ENCODE results near the gene TNC.

The TNC gene

DNA sequence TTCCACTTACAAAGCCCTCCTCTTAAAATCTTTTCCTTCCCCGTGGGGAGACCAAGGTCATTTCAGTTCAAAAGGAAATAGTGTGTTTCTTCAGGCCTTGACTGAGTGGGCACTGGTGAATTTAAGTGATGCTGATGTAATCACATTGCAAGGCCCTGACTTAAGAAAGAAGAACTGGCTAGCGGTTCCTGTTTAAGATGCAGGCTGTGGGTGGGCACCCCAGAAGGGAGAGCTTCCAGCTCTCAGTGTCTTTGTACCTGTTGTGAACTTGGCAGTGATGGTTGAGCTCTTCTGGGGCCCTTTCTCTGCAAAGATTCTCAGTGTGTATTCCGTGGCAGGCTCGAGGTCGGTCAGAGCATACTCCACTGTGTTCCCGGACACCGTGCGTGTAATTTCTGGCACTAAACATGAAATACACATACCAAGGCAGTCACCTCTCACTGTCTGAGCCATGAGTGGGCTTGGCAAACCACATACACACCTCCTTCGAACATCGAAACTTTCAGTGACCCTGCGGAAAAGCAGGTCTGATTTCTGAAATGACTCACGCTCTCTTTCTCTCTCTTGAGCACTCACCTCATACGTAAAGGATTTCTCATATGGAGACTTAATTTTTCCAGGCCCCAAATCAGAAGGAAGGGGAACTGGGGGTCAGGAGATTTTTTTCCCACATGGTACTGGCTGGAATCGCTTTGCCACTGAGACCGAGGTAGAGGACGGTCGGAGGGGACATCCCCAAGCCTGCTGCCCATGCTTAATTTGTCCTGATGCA, 81.9 kb downstream of the TNC start:
- peak overlapping the region; percentile 74 for H2AK5ac ChIP-seq (ENCODE audit: low read length, severe bottlenecking)
- no peak overlapping the region for H3K14ac ChIP-seq (ENCODE audit: low read length in 2 of 2)
- peak overlapping the region in 1 of 2 experiments; percentile 45 for H2BK12ac ChIP-seq (ENCODE audit: low read length in 2 of 2)
- peak; percentile 69 for DNase-seq
- peak overlapping the region; percentile 30 for H2BK15ac ChIP-seq (ENCODE audit: low read depth, poor library complexity, severe bottlenecking)
- peak overlapping the region; percentile 83 for H3K27ac ChIP-seq (ENCODE audit: low read length, poor library complexity, severe bottlenecking)
- no peak overlapping the region for H3K4me3 ChIP-seq (ENCODE audit: insufficient read depth in 1 of 2, low read depth in 1 of 2, low read length in 2 of 2)
- H3K4me1 ChIP-seq (ENCODE audit: control insufficient read depth, insufficient read depth, low read depth, low read length), result peaks cover 4% of the 10 kb centered on the region
- 84% methylated on average over 15 of the region's 17 CpGs for WGBS
- H3K23ac ChIP-seq (ENCODE audit: low read length in 2 of 2), result no peak overlapping the region
- H3K18ac ChIP-seq (ENCODE audit: low read depth in 1 of 2, low read length in 2 of 2), result no peak overlapping the region
- no peak overlapping the region for H2AFZ ChIP-seq (ENCODE audit: low read depth, low read length)
- no peak overlapping the region for H3K4me2 ChIP-seq (ENCODE audit: low read length, poor library complexity, severe bottlenecking)
- H2BK5ac ChIP-seq (ENCODE audit: low read depth, low read length, poor library complexity, severe bottlenecking), result no peak overlapping the region
- H3K36me3 ChIP-seq (ENCODE audit: control insufficient read depth in 1 of 2, insufficient read depth in 2 of 2, low read depth in 1 of 2, low read length in 2 of 2), result peaks cover 46 to 87% of the 10 kb centered on the region in 2 experiments
- no peaks in the 10 kb centered on the region for H3K9me3 ChIP-seq (ENCODE audit: control insufficient read depth, low read length)
- H4K91ac ChIP-seq (ENCODE audit: low read length), result no peak overlapping the region
- no peaks in the 10 kb centered on the region for H3K27me3 ChIP-seq (ENCODE audit: control insufficient read depth in 1 of 2, insufficient read depth in 1 of 2, low read length in 2 of 2)
- no peak overlapping the region for H2BK120ac ChIP-seq (ENCODE audit: low read depth, low read length)
- H4K8ac ChIP-seq (ENCODE audit: low read length), result no peak overlapping the region
- H3K9ac ChIP-seq (ENCODE audit: low read length), result peak overlapping the region; percentile 61
- H3K79me1 ChIP-seq (replicated peaks; ENCODE audit: low read length, poor library complexity, severe bottlenecking), result no peaks in the 10 kb centered on the region
- H3K4ac ChIP-seq (ENCODE audit: low read depth in 1 of 2, low read length in 2 of 2), result no peak overlapping the region

GRCh38 chr9:115034801-115035200, 83.2 kb downstream of the TNC start:
- Histone ChIP-seq H3K4me1 (ENCODE audit: control insufficient read depth, insufficient read depth, low read depth, low read length) (peaks cover 4% of the 10 kb centered on the region), H3K79me1 (replicated peaks; ENCODE audit: low read length, poor library complexity, severe bottlenecking) (no peaks in the 10 kb centered on the region), H3K4ac (ENCODE audit: low read depth in 1 of 2, low read length in 2 of 2) (no peak overlapping the region), H4K91ac (ENCODE audit: low read length) (no peak overlapping the region), H2BK5ac (ENCODE audit: low read depth, low read length, poor library complexity, severe bottlenecking) (no peak overlapping the region), H3K4me3 (ENCODE audit: insufficient read depth in 1 of 2, low read depth in 1 of 2, low read length in 2 of 2) (no peak overlapping the region), H2BK15ac (ENCODE audit: low read depth, poor library complexity, severe bottlenecking) (no peak overlapping the region), H2BK120ac (ENCODE audit: low read depth, low read length) (no peak overlapping the region), H2AK5ac (ENCODE audit: low read length, severe bottlenecking) (no peak overlapping the region), H2AFZ (ENCODE audit: low read depth, low read length) (no peak overlapping the region), H3K18ac (ENCODE audit: low read depth in 1 of 2, low read length in 2 of 2) (no peak overlapping the region), H3K9ac (ENCODE audit: low read length) (peak overlapping the region; percentile 61), H2BK12ac (ENCODE audit: low read length in 2 of 2) (peak overlapping the region in 1 of 2 experiments; percentile 93), H3K27me3 (ENCODE audit: control insufficient read depth in 1 of 2, insufficient read depth in 1 of 2, low read length in 2 of 2) (no peaks in the 10 kb centered on the region), H3K4me2 (ENCODE audit: low read length, poor library complexity, severe bottlenecking) (no peak overlapping the region), H3K14ac (ENCODE audit: low read length in 2 of 2) (no peak overlapping the region), H3K23ac (ENCODE audit: low read length in 2 of 2) (no peak overlapping the region), H3K36me3 (ENCODE audit: control insufficient read depth in 1 of 2, insufficient read depth in 2 of 2, low read depth in 1 of 2, low read length in 2 of 2) (peaks cover 47 to 87% of the 10 kb centered on the region in 2 experiments), H3K27ac (ENCODE audit: low read length, poor library complexity, severe bottlenecking) (peak overlapping the region; percentile 83), H3K9me3 (ENCODE audit: control insufficient read depth, low read length) (no peaks in the 10 kb centered on the region), H4K8ac (ENCODE audit: low read length) (no peak overlapping the region)
- no CpG with 5 or more reads among the region's 1 CpG for WGBS
- DNase-seq, result peak; percentile 46

- H3K4me3 ChIP-seq (ENCODE audit: insufficient read depth in 1 of 2, low read depth in 1 of 2, low read length in 2 of 2), result no peak overlapping the region
- H3K27me3 ChIP-seq (ENCODE audit: control insufficient read depth in 1 of 2, insufficient read depth in 1 of 2, low read length in 2 of 2), result no peaks in the 10 kb centered on the region
- H3K36me3 ChIP-seq (ENCODE audit: control insufficient read depth in 1 of 2, insufficient read depth in 2 of 2, low read depth in 1 of 2, low read length in 2 of 2), result peaks cover 44 to 88% of the 10 kb centered on the region in 2 experiments
- H4K91ac ChIP-seq (ENCODE audit: low read length), result no peak overlapping the region
- no peak overlapping the region for H2BK120ac ChIP-seq (ENCODE audit: low read depth, low read length)
- H3K18ac ChIP-seq (ENCODE audit: low read depth in 1 of 2, low read length in 2 of 2), result no peak overlapping the region
- H3K9me3 ChIP-seq (ENCODE audit: control insufficient read depth, low read length), result no peaks in the 10 kb centered on the region
- no peak overlapping the region for H2BK12ac ChIP-seq (ENCODE audit: low read length in 2 of 2)
- no peak overlapping the region for H2AFZ ChIP-seq (ENCODE audit: low read depth, low read length)
- 97% methylated on average over 2 of the region's 2 CpGs for WGBS
- H3K9ac ChIP-seq (ENCODE audit: low read length), result no peak overlapping the region
- H3K79me1 ChIP-seq (replicated peaks; ENCODE audit: low read length, poor library complexity, severe bottlenecking), result no peaks in the 10 kb centered on the region
- no peak overlapping the region for H3K4ac ChIP-seq (ENCODE audit: low read depth in 1 of 2, low read length in 2 of 2)
- H3K14ac ChIP-seq (ENCODE audit: low read length in 2 of 2), result no peak overlapping the region
- no peak overlapping the region for H3K27ac ChIP-seq (ENCODE audit: low read length, poor library complexity, severe bottlenecking)
- peak overlapping the region; percentile 45 for H2AK5ac ChIP-seq (ENCODE audit: low read length, severe bottlenecking)
- no peak overlapping the region for H3K23ac ChIP-seq (ENCODE audit: low read length in 2 of 2)
- no peak overlapping the region for H2BK15ac ChIP-seq (ENCODE audit: low read depth, poor library complexity, severe bottlenecking)
- H3K4me2 ChIP-seq (ENCODE audit: low read length, poor library complexity, severe bottlenecking), result no peak overlapping the region
- peaks cover 4% of the 10 kb centered on the region for H3K4me1 ChIP-seq (ENCODE audit: control insufficient read depth, insufficient read depth, low read depth, low read length)
- no peak for DNase-seq
- no peak overlapping the region for H2BK5ac ChIP-seq (ENCODE audit: low read depth, low read length, poor library complexity, severe bottlenecking)
- no peak overlapping the region for H4K8ac ChIP-seq (ENCODE audit: low read length)
Observed at GRCh38 chr9:115033800-115034199, 84.2 kb downstream of the TNC start.

GRCh38 chr9:115032296-115032695, 85.7 kb downstream of the TNC start:
- no peak overlapping the region for H3K18ac ChIP-seq (ENCODE audit: low read depth in 1 of 2, low read length in 2 of 2)
- H2BK15ac ChIP-seq (ENCODE audit: low read depth, poor library complexity, severe bottlenecking), result no peak overlapping the region
- peaks cover 4% of the 10 kb centered on the region for H3K4me1 ChIP-seq (ENCODE audit: control insufficient read depth, insufficient read depth, low read depth, low read length)
- no peak overlapping the region for H3K14ac ChIP-seq (ENCODE audit: low read length in 2 of 2)
- H3K27ac ChIP-seq (ENCODE audit: low read length, poor library complexity, severe bottlenecking), result no peak overlapping the region
- H3K23ac ChIP-seq (ENCODE audit: low read length in 2 of 2), result no peak overlapping the region
- H3K4me3 ChIP-seq (ENCODE audit: insufficient read depth in 1 of 2, low read depth in 1 of 2, low read length in 2 of 2), result no peak overlapping the region
- no peak overlapping the region for H2BK12ac ChIP-seq (ENCODE audit: low read length in 2 of 2)
- no peaks in the 10 kb centered on the region for H3K79me1 ChIP-seq (replicated peaks; ENCODE audit: low read length, poor library complexity, severe bottlenecking)
- no peak for DNase-seq
- peaks cover 38 to 92% of the 10 kb centered on the region in 2 experiments for H3K36me3 ChIP-seq (ENCODE audit: control insufficient read depth in 1 of 2, insufficient read depth in 2 of 2, low read depth in 1 of 2, low read length in 2 of 2)
- no peaks in the 10 kb centered on the region for H3K9me3 ChIP-seq (ENCODE audit: control insufficient read depth, low read length)
- H2AK5ac ChIP-seq (ENCODE audit: low read length, severe bottlenecking), result no peak overlapping the region
- H3K4me2 ChIP-seq (ENCODE audit: low read length, poor library complexity, severe bottlenecking), result no peak overlapping the region
- H3K27me3 ChIP-seq (ENCODE audit: control insufficient read depth in 1 of 2, insufficient read depth in 1 of 2, low read length in 2 of 2), result no peaks in the 10 kb centered on the region
- H3K4ac ChIP-seq (ENCODE audit: low read depth in 1 of 2, low read length in 2 of 2), result no peak overlapping the region
- no peak overlapping the region for H2AFZ ChIP-seq (ENCODE audit: low read depth, low read length)
- 77% methylated on average over 1 of the region's 1 CpG for WGBS
- H3K9ac ChIP-seq (ENCODE audit: low read length), result no peak overlapping the region
- H2BK120ac ChIP-seq (ENCODE audit: low read depth, low read length), result no peak overlapping the region
- no peak overlapping the region for H4K91ac ChIP-seq (ENCODE audit: low read length)
- H4K8ac ChIP-seq (ENCODE audit: low read length), result no peak overlapping the region
- no peak overlapping the region for H2BK5ac ChIP-seq (ENCODE audit: low read depth, low read length, poor library complexity, severe bottlenecking)
